ENCODE results near the gene DGKI. TPM values are rescaled to one million over a fixed set of nuclear protein-coding genes. Genes with fewer than 3 reads are reported as not detected.

Gene DGKI
- total and polyA plus RNA-seq, 11 donors = 0.36 to 4.6 (median 1.0) TPM

DNA sequence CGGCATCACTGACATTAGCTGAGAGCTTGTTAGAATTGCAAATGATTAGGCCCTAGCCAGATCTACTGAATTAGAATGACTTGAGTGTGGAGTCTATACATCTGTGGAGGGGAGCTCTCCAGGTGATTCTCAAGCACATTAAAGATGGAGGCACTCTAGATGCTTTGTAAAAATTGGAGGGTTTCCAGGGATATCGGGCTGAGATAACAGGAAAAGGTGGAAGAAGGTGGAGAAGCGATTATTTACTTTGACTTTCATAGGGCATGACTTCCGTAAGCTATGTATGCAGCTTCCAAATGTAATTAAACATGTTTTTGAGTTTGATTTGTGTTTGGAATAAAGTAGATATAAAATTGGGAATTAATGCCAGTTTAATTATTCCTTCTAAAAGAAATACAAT lies 268.2 kb downstream of the DGKI start:
- H3K36me3 ChIP-seq = no peaks in the 10 kb centered on the region
- WGBS, 4 donors = 69 to 81% (median 79%) methylated on average over 4 of the region's 4 CpGs
- TF ChIP-seq, protein P1, sequence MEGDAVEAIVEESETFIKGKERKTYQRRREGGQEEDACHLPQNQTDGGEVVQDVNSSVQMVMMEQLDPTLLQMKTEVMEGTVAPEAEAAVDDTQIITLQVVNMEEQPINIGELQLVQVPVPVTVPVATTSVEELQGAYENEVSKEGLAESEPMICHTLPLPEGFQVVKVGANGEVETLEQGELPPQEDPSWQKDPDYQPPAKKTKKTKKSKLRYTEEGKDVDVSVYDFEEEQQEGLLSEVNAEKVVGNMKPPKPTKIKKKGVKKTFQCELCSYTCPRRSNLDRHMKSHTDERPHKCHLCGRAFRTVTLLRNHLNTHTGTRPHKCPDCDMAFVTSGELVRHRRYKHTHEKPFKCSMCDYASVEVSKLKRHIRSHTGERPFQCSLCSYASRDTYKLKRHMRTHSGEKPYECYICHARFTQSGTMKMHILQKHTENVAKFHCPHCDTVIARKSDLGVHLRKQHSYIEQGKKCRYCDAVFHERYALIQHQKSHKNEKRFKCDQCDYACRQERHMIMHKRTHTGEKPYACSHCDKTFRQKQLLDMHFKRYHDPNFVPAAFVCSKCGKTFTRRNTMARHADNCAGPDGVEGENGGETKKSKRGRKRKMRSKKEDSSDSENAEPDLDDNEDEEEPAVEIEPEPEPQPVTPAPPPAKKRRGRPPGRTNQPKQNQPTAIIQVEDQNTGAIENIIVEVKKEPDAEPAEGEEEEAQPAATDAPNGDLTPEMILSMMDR (IDR thresholded peaks at IDR 0.05) = no peak
- no peak for TF ChIP-seq POLR2A (IDR thresholded peaks at IDR 0.05)
- H3K4me3 ChIP-seq = no peak overlapping the region
- peaks cover 0 to 11% (median 0%) of the 10 kb centered on the region in 12 donors for H3K4me1 ChIP-seq
- no peaks in the 10 kb centered on the region for H3K9me3 ChIP-seq
- intact Hi-C loops (cut with DNase I) = no loop called here
- H3K27ac ChIP-seq = no peak overlapping the region
- H3K27me3 ChIP-seq = no peaks in the 10 kb centered on the region
- ATAC-seq = no peak
- DNase-seq = no peak

DNA sequence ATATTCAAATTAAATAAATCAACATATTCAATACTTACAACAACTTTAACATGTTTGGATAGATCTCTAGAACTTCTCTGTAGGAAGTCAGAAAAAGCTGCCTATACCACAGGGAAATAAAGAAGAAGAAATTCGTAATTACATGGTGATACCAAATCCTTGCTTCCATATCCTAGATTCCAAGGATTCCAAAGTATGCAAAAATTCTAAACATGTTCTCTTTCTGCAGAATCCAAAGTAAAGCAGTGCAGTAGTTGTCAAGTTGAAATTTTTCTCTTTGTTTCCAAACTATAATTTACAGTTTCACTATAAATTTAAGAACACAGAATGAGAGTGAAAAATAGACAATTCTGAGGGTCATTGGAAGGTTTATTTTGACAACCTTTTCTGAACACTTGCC lies 269.6 kb downstream of the DGKI start:
- no peak overlapping the region for H3K4me3 ChIP-seq
- 73 to 84% (median 80%) methylated on average over 1 of the region's 1 CpG for whole genome bisulfite sequencing, 4 donors
- H3K36me3 ChIP-seq = no peaks in the 10 kb centered on the region
- no peak overlapping the region for H3K27ac ChIP-seq
- peaks cover 0 to 11% (median 0%) of the 10 kb centered on the region in 12 donors for H3K4me1 ChIP-seq
- intact Hi-C loops (cut with DNase I) = no loop called here
- TF ChIP-seq, protein P1 (IDR thresholded peaks at IDR 0.05) = no peak
- no peak for TF ChIP-seq POLR2A (IDR thresholded peaks at IDR 0.05)
- no peak for DNase-seq
- no peaks in the 10 kb centered on the region for H3K27me3 ChIP-seq
- H3K9me3 ChIP-seq = no peaks in the 10 kb centered on the region
- ATAC-seq = no peak

DNA sequence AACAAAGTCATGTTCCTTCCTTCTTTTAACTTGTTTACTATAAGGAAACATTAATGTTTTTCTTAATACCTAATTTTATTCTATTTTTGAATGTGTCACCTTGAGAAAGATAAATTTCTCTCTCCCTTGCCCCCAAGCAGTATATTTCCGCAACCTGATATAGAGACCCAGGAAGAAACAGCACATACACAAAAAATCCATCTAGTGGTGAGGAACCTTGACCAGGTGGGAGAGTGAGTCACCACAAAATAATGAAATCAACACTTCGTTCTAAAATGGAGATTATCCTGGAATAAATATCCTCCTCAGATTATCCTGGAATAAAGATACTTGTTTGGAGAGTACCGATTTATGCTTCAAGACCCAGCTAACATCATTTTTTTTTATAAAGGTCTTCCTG lies 270.3 kb downstream of the DGKI start:
- TF ChIP-seq, protein P1 (IDR thresholded peaks at IDR 0.05) = no peak
- TF ChIP-seq POLR2A (IDR thresholded peaks at IDR 0.05) = no peak
- Histone ChIP-seq H3K27ac (no peak overlapping the region), H3K36me3 (no peaks in the 10 kb centered on the region), H3K4me1 (peaks cover 0 to 11% (median 0%) of the 10 kb centered on the region in 12 donors), H3K4me3 (no peak overlapping the region), H3K9me3 (no peaks in the 10 kb centered on the region), H3K27me3 (no peaks in the 10 kb centered on the region)
- intact Hi-C loops (cut with DNase I) = no loop called here
- ATAC-seq (no peak), DNase-seq (no peak)
- WGBS, 4 donors = 93 to 97% (median 95%) methylated on average over 3 of the region's 3 CpGs

DNA sequence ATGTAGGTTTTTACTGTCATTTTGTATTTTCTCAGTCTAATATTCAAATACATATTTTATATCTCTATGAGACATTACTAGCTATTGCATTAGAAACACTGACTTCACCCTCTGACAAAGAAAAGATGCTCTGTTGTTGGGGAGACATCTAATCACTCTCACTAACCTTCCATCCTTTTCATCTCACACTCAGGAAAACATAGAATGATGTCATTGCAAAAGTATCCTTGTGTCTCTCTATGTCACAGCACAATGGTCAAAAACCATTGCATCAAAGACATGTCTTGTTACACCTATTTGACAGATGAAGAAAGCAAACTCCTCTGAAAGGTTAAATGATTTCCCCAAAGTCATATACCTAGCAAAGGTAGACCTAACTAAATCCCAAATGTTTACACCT lies 272.0 kb downstream of the DGKI start:
- Histone ChIP-seq H3K36me3 (no peaks in the 10 kb centered on the region), H3K27me3 (no peaks in the 10 kb centered on the region), H3K4me3 (no peak overlapping the region), H3K9me3 (no peaks in the 10 kb centered on the region), H3K27ac (no peak overlapping the region), H3K4me1 (peaks cover 0 to 5% (median 0%) of the 10 kb centered on the region in 12 donors)
- intact Hi-C loops (cut with DNase I) = no loop called here
- DNase-seq (no peak), ATAC-seq (no peak)
- TF ChIP-seq POLR2A (IDR thresholded peaks at IDR 0.05) = no peak
- TF ChIP-seq, protein P1 (IDR thresholded peaks at IDR 0.05) = no peak
